Fibroblast of skin of back (primary cell): ENCODE results near the gene CLIP4.
A peak's percentile ranks its signal among the peaks of the same experiment; 100 is the strongest.

Experiments
- DNase-seq: peaks from one replicate; pipeline ENCODE4 v3.0.0-alpha.2; 2013

Gene CLIP4

GRCh38 chr2:29139731-29140130, 24.5 kb downstream of the CLIP4 start:
- no peak for DNase-seq

GRCh38 chr2:29143657-29144056, 28.4 kb downstream of the CLIP4 start:
- no peak for DNase-seq

GRCh38 chr2:29146197-29146596, 31.0 kb downstream of the CLIP4 start:
- DNase-seq: no peak

GRCh38 chr2:29147963-29148362, 32.7 kb downstream of the CLIP4 start:
- DNase-seq: no peak

DNA sequence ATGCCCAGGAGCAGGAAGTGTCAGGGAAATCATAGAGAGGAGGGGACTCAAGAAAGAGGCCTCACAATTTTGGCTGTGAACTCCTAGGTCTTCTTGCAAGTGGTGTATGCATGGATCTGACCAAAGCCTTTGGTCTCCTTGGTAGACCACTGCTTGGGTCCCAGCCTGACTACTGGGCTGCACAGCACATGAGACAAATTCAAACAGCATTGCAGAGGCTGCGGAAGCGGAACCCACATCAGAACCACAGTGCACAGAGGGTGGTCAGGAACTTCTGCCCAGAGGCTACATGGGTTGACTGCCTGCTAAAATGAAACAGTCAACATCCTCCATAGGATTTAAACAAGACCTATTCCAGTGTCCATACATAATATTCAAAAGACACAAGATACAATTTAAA, 39.4 kb downstream of the CLIP4 start:
- no peak for DNase-seq

GRCh38 chr2:29155578-29155977, 40.4 kb downstream of the CLIP4 start:
- peak; percentile 14 for DNase-seq

- DNase-seq: no peak
Measured at GRCh38 chr2:29157131-29157530, 41.9 kb downstream of the CLIP4 start.

- no peak for DNase-seq
Measured at GRCh38 chr2:29159125-29159524, 43.9 kb downstream of the CLIP4 start.

- no peak for DNase-seq
Measured at GRCh38 chr2:29160184-29160583, 45.0 kb downstream of the CLIP4 start.

GRCh38 chr2:29162204-29162928, 47.2 kb downstream of the CLIP4 start:
- no peak for DNase-seq

DNA sequence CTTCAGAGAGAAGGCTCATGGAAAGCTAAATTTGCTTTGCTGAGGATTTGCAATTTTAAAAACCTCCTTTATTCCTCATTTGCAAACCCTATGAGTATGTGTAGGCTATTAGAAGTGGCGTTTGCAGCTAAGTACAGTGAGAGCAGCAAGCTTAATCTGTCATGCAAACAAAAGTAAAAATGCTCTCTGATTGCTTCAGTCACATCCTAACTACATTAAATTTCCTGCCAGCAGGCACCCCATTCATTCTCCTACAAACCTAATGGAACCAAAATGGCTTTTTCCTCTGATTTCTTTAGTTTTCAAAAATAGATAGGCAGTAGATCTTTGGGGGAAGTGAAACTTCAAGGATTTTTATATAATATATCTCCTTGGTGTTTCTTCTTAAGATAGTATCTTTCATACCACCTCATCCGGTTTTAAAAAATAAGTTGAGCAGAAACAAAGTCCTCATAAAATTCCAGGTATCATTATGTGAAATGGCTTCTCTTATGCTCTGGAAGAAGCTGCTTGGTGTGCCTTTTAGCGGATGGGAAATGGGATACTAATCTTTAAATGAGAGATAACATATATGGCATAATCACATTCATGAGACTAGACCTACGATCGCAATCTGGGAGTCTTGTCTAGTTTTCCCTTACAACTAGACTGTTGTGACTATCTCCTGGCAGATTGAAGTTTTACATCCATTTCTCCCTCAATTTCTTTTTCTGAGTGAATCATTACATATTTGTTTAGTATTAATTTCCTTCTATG, 49.1 kb downstream of the CLIP4 start:
- DNase-seq: no peak

GRCh38 chr2:29165362-29166241, 50.4 kb downstream of the CLIP4 start:
- peak; percentile 54 for DNase-seq

- no peak for DNase-seq
Measured at GRCh38 chr2:29166242-29167039, 51.2 kb downstream of the CLIP4 start.

DNA sequence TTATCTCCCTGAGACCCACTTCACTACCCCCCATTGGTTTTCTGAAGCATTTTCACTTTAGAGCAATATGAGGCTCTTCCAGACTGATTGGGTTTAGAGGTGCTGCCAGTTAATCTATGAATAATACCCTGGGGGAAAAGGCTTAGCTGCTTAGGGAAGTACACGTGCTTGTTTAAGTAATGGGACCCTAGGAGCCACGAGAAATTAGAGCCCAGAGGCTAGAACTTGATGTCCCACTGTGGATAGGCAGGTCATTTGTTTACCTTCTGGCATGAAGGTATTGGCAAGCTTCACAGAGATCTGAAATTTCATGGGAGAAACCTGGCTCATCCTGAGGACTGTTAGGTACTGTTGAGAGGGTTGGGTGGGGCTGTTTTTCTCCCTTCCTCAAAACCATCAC, 59.7 kb downstream of the CLIP4 start:
- no peak for DNase-seq

DNA sequence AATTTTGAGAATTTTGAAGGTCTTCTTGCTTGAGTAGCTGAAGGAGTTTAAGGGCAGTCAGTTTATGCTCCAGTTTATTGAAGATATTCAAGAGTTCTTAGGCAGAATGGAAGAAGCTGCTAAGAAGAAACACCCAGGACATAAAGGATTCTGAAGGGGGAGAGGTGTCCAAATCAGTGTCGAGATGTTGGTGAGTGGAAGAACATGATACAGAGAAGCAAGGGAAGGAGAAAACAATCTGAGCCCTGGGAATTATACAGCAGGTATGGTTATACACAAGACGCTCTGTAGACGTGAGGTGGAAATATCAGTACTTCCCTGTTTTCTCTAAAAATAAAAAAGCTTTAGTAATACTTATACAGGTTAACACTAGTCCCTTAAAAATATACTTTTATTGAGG, 60.1 kb downstream of the CLIP4 start:
- no peak for DNase-seq

- DNase-seq: no peak
Measured at GRCh38 chr2:29182334-29182733, 67.1 kb downstream of the CLIP4 start.

GRCh38 chr2:29182920-29183319, 67.7 kb downstream of the CLIP4 start:
- DNase-seq: no peak

DNA sequence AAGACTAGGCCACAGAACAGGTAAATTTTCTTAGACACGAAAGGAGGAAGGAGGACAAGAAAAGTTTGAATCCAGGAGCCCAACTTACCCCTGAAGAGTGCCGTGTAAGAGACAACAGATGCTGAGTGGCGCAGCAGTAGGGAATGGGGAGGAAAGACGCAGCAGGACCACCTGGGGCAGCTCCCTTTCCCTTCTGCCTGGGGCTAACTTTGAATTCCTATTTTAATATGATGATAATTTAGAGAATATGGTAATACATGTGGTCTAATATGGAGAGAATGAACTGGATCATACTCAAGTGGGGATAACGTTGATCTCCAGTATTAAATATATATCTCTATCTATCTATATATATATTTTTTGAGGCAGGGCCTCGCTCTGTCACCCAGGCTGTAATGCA, 69.3 kb downstream of the CLIP4 start:
- DNase-seq: no peak

DNA sequence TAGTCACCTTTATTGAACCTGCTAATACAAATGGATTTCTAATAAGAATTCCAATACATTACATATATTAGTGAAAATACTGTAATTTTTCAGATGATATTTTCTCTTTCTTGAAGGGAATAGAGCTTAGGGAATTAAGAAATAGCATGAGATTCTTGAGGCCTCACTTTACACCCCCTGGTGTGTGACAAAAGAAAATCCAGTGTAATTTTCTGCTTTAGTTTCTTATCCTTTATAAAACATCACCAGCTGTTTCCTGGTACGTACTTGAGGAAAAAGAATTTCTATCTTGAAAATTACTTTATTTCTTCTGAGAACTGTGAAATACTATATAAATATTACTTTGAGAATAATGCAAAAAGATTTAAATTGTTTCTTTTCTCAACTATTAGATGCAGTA, 71.6 kb downstream of the CLIP4 start:
- DNase-seq: no peak

- DNase-seq: peak; percentile 56
Measured at GRCh38 chr2:29187926-29188325, 72.7 kb downstream of the CLIP4 start.

- no peak for DNase-seq
Measured at GRCh38 chr2:29189052-29189451, 73.8 kb downstream of the CLIP4 start.

DNA sequence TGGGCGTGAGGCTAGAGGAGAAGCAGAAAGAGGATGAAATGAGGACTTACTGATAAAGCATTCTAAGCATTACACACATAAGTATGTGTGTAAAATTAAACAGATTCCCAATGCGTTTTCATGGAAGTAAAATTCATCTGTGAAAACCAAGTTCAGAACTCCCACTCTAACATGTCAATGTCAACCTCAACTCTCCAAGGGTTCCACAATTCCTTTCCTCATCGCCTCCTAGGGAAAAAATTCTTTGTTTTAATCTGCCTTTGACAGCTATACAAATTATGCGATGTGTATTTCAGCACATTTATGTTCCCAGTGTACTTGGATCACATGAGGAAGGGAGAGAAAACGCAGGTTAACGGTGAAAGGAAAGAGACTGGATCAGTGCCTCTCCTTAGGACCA, 76.6 kb downstream of the CLIP4 start:
- DNase-seq: no peak
